Measurements from ENCODE around the gene YOD1.

YOD1 gene

DNA sequence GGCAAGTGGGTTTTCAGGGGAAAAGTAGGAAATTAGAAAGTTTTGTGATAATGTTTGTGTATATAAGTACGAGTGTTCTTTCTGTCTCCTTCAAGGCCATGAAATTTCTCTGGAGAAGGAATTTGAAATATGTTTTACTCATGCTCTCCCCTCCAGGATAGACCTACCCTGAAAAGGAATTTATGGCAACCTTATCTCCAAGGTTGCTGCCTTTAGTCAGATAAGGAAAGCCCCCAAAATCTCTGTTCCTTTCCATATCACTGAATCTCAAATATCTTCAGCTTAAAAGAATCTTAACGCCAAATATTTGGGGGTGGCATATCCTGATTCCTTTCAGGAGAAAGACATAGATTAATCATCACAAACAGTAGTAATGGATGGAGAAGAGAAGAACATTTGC is 37.2 kb upstream of the YOD1 start:
- peak; percentile 15 for DNase-seq (ENCODE audit: low read depth)
- H3K4me3 ChIP-seq (ENCODE audit: low read depth, low read length), result no peak overlapping the region
- TF ChIP-seq, protein P1, sequence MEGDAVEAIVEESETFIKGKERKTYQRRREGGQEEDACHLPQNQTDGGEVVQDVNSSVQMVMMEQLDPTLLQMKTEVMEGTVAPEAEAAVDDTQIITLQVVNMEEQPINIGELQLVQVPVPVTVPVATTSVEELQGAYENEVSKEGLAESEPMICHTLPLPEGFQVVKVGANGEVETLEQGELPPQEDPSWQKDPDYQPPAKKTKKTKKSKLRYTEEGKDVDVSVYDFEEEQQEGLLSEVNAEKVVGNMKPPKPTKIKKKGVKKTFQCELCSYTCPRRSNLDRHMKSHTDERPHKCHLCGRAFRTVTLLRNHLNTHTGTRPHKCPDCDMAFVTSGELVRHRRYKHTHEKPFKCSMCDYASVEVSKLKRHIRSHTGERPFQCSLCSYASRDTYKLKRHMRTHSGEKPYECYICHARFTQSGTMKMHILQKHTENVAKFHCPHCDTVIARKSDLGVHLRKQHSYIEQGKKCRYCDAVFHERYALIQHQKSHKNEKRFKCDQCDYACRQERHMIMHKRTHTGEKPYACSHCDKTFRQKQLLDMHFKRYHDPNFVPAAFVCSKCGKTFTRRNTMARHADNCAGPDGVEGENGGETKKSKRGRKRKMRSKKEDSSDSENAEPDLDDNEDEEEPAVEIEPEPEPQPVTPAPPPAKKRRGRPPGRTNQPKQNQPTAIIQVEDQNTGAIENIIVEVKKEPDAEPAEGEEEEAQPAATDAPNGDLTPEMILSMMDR (conservative IDR thresholded peaks at IDR 0.05; ENCODE audit: low read depth, low read length), result no peak

DNA sequence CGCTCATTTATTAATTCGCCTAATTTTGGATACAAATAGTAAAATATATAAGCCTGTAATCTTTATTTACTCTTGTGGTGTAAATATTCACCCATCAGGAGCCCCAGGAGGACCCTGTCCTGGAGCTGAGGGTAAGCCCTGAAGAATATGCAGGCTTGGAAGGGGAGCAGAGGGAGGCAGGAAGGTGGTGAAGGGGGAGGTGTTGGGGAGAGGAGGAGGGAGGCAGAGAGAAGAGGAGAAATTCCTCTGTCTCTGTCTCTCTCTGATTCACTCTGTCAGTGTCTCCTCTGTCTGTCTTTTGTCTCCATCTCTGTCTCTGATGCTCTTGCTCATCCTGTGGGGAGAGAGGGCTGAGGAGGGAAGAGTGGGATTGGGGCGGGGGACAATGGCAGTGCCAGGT is 34.9 kb upstream of the YOD1 start:
- TF ChIP-seq, protein P1 (conservative IDR thresholded peaks at IDR 0.05; ENCODE audit: low read depth, low read length), result no peak
- no peak for DNase-seq (ENCODE audit: low read depth)
- H3K4me3 ChIP-seq (ENCODE audit: low read depth, low read length), result no peak overlapping the region

DNA sequence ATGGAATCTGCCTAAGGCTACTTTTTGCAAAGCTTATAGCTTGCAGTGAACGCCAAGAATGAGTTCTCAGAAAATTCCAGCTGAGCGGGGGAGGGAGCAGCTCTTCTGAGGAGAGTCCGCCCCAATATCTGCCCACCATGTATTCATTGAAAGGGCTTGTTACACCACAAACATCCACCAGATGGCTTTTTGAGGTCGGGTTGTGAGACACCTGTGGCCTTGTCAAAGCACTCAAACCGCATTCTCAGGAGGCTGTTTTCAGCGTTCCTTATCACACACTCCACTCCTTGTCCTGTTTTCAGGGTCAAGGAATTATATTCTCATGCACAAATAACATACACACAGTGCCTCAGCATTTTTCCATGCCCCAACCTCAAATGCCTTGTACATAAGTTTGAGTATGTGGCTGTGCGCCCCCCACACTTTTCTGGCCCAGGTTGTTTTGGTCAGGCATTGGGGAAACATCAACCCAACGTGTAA is 33.7 kb upstream of the YOD1 start:
- no peak overlapping the region for H3K4me3 ChIP-seq (ENCODE audit: low read depth, low read length)
- peak; percentile 80 for DNase-seq (ENCODE audit: low read depth)
- TF ChIP-seq, protein P1 (conservative IDR thresholded peaks at IDR 0.05; ENCODE audit: low read depth, low read length), result peak; percentile 70

GRCh38 chr1:207084232-207084631 is 33.2 kb upstream of the YOD1 start:
- TF ChIP-seq, protein P1 (conservative IDR thresholded peaks at IDR 0.05; ENCODE audit: low read depth, low read length), result no peak
- no peak overlapping the region for H3K4me3 ChIP-seq (ENCODE audit: low read depth, low read length)
- no peak for DNase-seq (ENCODE audit: low read depth)

- no peak overlapping the region for H3K4me3 ChIP-seq (ENCODE audit: low read depth, low read length)
- no peak for DNase-seq (ENCODE audit: low read depth)
- TF ChIP-seq, protein P1 (conservative IDR thresholded peaks at IDR 0.05; ENCODE audit: low read depth, low read length), result no peak
Observed at GRCh38 chr1:207081806-207082205, 30.8 kb upstream of the YOD1 start.

- TF ChIP-seq, protein P1 (conservative IDR thresholded peaks at IDR 0.05; ENCODE audit: low read depth, low read length), result no peak
- no peak for DNase-seq (ENCODE audit: low read depth)
- H3K4me3 ChIP-seq (ENCODE audit: low read depth, low read length), result no peak overlapping the region
Observed at GRCh38 chr1:207081088-207081487, 30.1 kb upstream of the YOD1 start.

GRCh38 chr1:207079706-207080241 is 28.8 kb upstream of the YOD1 start:
- no peak overlapping the region for H3K4me3 ChIP-seq (ENCODE audit: low read depth, low read length)
- TF ChIP-seq, protein P1 (conservative IDR thresholded peaks at IDR 0.05; ENCODE audit: low read depth, low read length), result no peak
- no peak for DNase-seq (ENCODE audit: low read depth)

All from choroid plexus epithelial cell (primary cell).